Right lobe of liver (tissue), 6 donors: ENCODE measurements around the gene FHL1. TPM values are rescaled to one million over a fixed set of nuclear protein-coding genes. Genes with fewer than 3 reads are reported as not detected.
"Not testable (repeated sequence)": the region's sequence is repeated elsewhere in the genome, so short reads cannot be mapped to it uniquely, and the experiment has no call there.

Source experiments
- ATAC-seq, 4 donors: fragments of 200-7000 bp; cut with Tn5 transposase; one replicate each; pipeline ENCODE4 v1.9.1; 2020; ENCODE audit warnings: mild to moderate bottlenecking in 4 of 4, moderate library complexity in 4 of 4
- DNase-seq, 3 donors: peaks; one replicate each; pipeline ENCODE4 v3.0.0-alpha.2; 2020
- H3K27ac ChIP-seq, 3 donors: fragments of 200-600 bp; one replicate each; pipeline ENCODE4 v1.8.0; 2022
- H3K27me3 ChIP-seq, 2 donors: fragments of 200-600 bp; one replicate each; pipeline ENCODE4 v1.8.0; 2022
- H3K36me3 ChIP-seq, 4 donors: fragments of 200-600 bp; sonication (generic) in 1 of 4; one replicate each; pipeline versions ENCODE4 v1.5.1 to v1.8.0; 2017 to 2022; ENCODE audit warnings: control low read depth in 1 of 4
- H3K4me1 ChIP-seq, 4 donors: fragments of 200-600 bp; sonication (generic) in 1 of 4; one replicate each; pipeline versions ENCODE4 v1.5.1 to v1.8.0; 2017 to 2022; ENCODE audit warnings: control low read depth in 1 of 4
- H3K4me3 ChIP-seq, 3 donors: fragments of 200-600 bp; one replicate each; pipeline ENCODE4 v1.8.0; 2022
- H3K9me3 ChIP-seq, 4 donors: fragments of 200-600 bp; sonication (generic) in 1 of 4; one replicate each; pipeline versions ENCODE4 v1.5.1 to v1.8.0; 2017 to 2022; ENCODE audit warnings: control low read depth in 1 of 4
- POLR2A ChIP-seq: fragments of 450-650 bp; IDR thresholded peaks from one replicate; pipeline ENCODE4 v1.6.1; 2017; ENCODE audit warnings: antibody characterized with exemption, mild to moderate bottlenecking
- WGBS: methylation state at CpG from one replicate; pipeline ENCODE4 v1.1.6; 2018; ENCODE audit warnings: low coverage, low lambda C conversion rate; ENCODE audit not compliant: insufficient coverage; ENCODE audit errors: missing lambda C conversion rate; 5-methylcytosine and 5-hydroxymethylcytosine counted together
- intact Hi-C, 2 donors: fragments of 100-400 bp; cut with DNase I; formaldehyde crosslinking; loops; one replicate each; pipeline versions ENCODE4 v1.11.2 to v1.14.1; 2022
- total RNA-seq, 6 experiments: library from RNA; depleted of rRNA in 2 of 6; stranded (reverse); fragments of >200 nt in 2 of 6; fragmentation: NEBNext Ultra II Directional in 3 of 6; extraction: Animal tissue kit (Norgen Biotek cat#: 25700) in 3 of 6; gene quantifications; one replicate each; pipeline versions ENCODE4 v1.1.0 to v1.2.4, GENCODE V29; 2016 to 2023
- TF ChIP-seq, protein P1 (sequence below), 4 donors: fragments of 200-600 bp in 3 of 4; fragments of 450-650 bp in 1 of 4; IDR thresholded peaks; one replicate each; pipeline versions ENCODE4 v1.5.1 to v1.8.0; 2016 to 2022; ENCODE audit warnings: antibody characterized with exemption in 4 of 4, mild to moderate bottlenecking in 2 of 4
- donor health status: DM: no; HTN: yes; CAD: no.
- donor health status: DM: no; HTN: no; CAD: no.
- donor health status: DM: no; HTN: no; CAD: no.
- donor health status: DM: no; HTN: yes; CAD: no.
- donor health status: DM: no; HTN: yes; CAD: no.

Gene FHL1
- total RNA-seq, 6 experiments from 2014 or later, result 8.0 to 27.6 (median 18.5) TPM

GRCh38 chrX:136166221-136166855 lies 19.0 kb downstream of the FHL1 start:
- TF ChIP-seq POLR2A, result no peak
- TF ChIP-seq, protein P1, sequence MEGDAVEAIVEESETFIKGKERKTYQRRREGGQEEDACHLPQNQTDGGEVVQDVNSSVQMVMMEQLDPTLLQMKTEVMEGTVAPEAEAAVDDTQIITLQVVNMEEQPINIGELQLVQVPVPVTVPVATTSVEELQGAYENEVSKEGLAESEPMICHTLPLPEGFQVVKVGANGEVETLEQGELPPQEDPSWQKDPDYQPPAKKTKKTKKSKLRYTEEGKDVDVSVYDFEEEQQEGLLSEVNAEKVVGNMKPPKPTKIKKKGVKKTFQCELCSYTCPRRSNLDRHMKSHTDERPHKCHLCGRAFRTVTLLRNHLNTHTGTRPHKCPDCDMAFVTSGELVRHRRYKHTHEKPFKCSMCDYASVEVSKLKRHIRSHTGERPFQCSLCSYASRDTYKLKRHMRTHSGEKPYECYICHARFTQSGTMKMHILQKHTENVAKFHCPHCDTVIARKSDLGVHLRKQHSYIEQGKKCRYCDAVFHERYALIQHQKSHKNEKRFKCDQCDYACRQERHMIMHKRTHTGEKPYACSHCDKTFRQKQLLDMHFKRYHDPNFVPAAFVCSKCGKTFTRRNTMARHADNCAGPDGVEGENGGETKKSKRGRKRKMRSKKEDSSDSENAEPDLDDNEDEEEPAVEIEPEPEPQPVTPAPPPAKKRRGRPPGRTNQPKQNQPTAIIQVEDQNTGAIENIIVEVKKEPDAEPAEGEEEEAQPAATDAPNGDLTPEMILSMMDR (IDR thresholded peaks at IDR 0.05), result peak; percentile 6 to 36 (median 20)
- Histone ChIP-seq H3K9me3 (no peaks in the 10 kb centered on the region), H3K4me1 (peaks cover 0 to 4% (median 0%) of the 10 kb centered on the region in 4 donors), H3K27ac (no peak overlapping the region), H3K36me3 (no peaks in the 10 kb centered on the region), H3K27me3 (no peaks in the 10 kb centered on the region), H3K4me3 (no peak overlapping the region)
- intact Hi-C loops, result loop anchor here in 1 of 2 donors (10.0 kb wide), 1 partner anchor 132 kb away; no protein-coding TSS in a partner anchor
- ATAC-seq (peak; percentile 29 to 44 (median 34)), DNase-seq (no peak)
- 60% methylated on average over 8 of the region's 8 CpGs for WGBS

DNA sequence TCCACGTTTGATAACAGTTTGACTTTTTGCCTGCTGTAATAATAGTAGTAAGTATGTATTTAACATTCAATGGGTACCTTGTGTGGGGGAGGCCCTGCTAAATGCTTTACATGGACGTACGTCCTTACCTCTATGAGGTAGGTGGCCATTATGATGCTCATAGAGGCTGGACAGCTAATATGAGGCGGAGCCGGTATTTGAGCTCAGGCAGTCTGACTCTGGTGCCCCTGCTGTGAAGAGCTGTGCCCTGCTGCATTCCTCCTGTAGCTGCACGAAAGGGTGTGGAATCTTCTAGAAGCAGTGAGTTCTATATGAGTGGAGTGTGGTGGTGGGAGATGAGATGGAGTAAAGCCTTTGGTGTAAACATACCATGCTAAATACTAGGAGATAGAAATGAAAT lies 20.7 kb downstream of the FHL1 start:
- not testable (repeated sequence) for DNase-seq, H3K4me3 ChIP-seq, H3K27ac ChIP-seq, H3K9me3 ChIP-seq, H3K4me1 ChIP-seq, H3K36me3 ChIP-seq, H3K27me3 ChIP-seq, ATAC-seq
- whole genome bisulfite sequencing, result 20% methylated on average over 3 of the region's 6 CpGs
- intact Hi-C loops, result loop anchor here in 1 of 2 donors (10.0 kb wide), 1 partner anchor 133 kb away; no protein-coding TSS in a partner anchor

GRCh38 chrX:136168929-136169735 lies 21.8 kb downstream of the FHL1 start:
- Histone ChIP-seq H3K4me3 (no peak overlapping the region), H3K9me3 (no peaks in the 10 kb centered on the region), H3K36me3 (no peaks in the 10 kb centered on the region), H3K4me1 (peaks cover 0 to 4% (median 0%) of the 10 kb centered on the region in 4 donors), H3K27me3 (peaks cover 0 to 6% of the 10 kb centered on the region in 2 donors), H3K27ac (no peak overlapping the region)
- TF ChIP-seq POLR2A, result no peak
- TF ChIP-seq, protein P1 (IDR thresholded peaks at IDR 0.05), result no peak
- ATAC-seq (peak; percentile 78 to 97 (median 86)), DNase-seq (peak in 2 of 3 donors; percentile 49 to 50)
- intact Hi-C loops, result loop anchor here in 1 of 2 donors (10.0 kb wide), 1 partner anchor 134 kb away; no protein-coding TSS in a partner anchor
- WGBS, result 23% methylated on average over 11 of the region's 17 CpGs

- Histone ChIP-seq H3K27me3 (peaks cover 0 to 9% of the 10 kb centered on the region in 2 donors), H3K4me3 (no peak overlapping the region), H3K27ac (peak overlapping the region in 1 of 3 donors; percentile 13), H3K9me3 (no peaks in the 10 kb centered on the region), H3K36me3 (no peaks in the 10 kb centered on the region), H3K4me1 (peaks cover 0 to 4% (median 0%) of the 10 kb centered on the region in 4 donors)
- TF ChIP-seq, protein P1 (IDR thresholded peaks at IDR 0.05), result peak; percentile 25 to 41 (median 35)
- TF ChIP-seq POLR2A, result no peak
- 46% methylated on average over 9 of the region's 9 CpGs for WGBS
- intact Hi-C loops, result no loop called here
- peak in 2 of 3 donors; percentile 30 to 47 for DNase-seq
- ATAC-seq, result peak; percentile 73 to 86 (median 83)
Observed at GRCh38 chrX:136170139-136170800, 22.9 kb downstream of the FHL1 start.
